HG03354 (cell line): ENCODE measurements around the gene RNF207.

Source experiments
- ATAC-seq: cut with Tn5 transposase; IDR thresholded peaks from one replicate; pipeline ENCODE4 v1.9.1; 2021; ENCODE audit warnings: mild to moderate bottlenecking; ENCODE audit not compliant: unreplicated experiment, poor library complexity, severe bottlenecking

RNF207 gene, protein sequence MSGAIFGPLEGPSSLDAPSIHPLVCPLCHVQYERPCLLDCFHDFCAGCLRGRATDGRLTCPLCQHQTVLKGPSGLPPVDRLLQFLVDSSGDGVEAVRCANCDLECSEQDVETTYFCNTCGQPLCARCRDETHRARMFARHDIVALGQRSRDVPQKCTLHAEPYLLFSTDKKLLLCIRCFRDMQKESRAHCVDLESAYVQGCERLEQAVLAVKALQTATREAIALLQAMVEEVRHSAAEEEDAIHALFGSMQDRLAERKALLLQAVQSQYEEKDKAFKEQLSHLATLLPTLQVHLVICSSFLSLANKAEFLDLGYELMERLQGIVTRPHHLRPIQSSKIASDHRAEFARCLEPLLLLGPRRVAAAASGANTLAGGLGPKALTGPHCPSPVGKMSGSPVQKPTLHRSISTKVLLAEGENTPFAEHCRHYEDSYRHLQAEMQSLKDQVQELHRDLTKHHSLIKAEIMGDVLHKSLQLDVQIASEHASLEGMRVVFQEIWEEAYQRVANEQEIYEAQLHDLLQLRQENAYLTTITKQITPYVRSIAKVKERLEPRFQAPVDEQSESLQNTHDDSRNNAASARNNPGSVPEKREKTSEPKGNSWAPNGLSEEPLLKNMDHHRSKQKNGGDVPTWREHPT

DNA sequence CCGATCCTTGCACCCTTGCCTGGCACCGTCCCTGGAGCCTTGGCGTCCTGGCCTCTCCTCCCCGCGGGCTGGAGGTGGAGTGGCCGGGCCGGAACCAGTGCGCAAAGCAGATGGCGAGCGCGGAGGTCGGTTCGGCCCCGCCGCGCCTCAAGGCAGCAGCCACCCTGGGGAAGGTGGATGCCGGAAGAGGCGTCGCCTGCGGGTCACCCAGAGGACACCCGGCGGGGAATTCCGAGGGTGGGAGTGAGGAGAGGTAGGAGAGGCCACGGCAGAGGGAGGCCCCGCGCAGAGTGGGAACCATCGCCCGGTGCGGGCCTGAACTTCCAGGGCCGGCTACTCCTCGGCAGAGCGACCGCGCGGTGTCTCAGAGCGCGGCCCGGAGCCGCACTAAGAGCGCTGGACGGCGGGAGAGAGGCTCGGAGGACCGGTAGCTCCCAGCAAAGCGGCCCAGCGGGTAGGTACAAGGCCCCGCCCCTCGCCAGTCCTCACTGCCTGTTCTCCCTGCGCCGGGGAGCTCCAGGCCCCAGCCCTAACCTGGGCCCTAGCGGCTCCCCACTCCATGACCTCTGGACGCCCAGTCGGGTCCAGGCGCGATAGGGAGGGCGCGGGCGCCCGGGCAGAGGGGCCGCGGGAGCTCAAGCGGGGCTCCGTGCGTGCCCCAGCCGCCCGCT, at the start of gene RNF207:
Gene RNF207 (plus strand): TSS at position 271 of the 671 bp plus-strand sequence. CDS start 417 bp downstream, outside the sequence.
- ATAC-seq, result peak; percentile 58

DNA sequence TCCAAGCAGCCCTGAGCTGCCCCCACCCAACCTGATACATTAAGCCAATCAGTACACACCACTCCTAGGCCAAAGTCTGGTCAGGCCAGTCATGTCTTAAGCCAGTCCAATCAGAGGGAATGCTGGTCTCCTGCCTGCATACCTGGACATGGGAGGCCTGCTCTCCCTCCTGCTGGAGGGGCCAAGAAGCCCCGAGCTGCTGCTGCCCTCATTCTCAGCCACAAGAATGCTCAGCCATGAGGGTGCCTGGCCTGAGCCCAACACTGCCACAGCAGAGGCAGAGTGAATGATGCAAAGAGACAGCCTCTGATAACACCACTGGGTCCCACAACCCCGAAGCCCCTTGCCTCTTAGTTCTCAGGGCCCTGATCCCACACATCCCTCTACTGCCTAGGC, 48.8 kb upstream of the RNF207 start:
- ATAC-seq, result no peak

DNA sequence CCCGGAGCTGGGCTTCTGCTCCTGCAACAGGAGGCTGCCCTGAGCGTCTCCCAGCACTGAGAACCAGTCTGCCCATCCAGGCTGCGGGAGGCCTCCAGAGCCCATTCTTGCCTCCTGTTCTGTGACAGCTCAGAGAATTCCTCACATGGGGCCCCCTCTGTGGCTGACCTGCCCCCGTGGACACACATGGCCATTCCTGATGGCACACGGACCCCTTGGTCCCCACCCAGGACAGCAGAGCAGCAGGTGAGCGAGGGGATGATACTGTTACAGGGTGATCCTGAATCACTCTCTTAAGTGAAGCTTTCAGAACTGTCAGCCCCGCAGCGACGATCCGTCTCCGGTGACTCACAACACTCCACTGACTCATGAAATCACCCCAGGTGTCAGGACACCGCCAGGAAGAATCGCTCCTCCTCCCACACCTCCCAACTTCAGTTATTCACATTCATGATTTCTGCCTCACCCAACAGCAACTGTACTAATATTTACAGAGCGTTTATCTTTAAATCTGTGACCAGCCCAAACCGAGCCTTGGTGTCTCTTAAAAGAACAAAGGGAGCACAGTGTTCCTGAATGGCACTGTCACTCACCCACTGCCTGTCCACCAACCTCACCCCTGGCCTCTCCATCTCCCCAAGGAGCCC, 48.3 kb upstream of the RNF207 start:
- no peak for ATAC-seq

DNA sequence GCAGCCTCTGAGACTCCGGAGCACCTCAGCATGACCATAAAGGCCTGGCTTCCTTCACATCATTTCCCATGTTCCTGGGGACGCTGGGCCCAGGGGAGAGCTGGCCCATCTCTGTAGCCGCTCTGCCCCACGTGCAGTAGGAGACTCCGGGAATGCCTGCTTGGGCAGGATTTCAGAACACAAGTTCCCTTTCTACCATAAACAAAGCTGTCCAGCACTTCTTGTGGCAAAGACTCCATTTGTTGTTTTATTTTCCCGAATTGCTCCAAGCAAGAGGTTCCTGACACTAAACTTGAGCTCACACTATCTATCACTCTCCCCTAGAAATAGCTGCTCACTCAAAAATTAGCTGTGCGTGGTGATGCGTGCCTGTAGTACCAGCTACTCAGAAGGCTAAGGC, 47.7 kb upstream of the RNF207 start:
- no peak for ATAC-seq

DNA sequence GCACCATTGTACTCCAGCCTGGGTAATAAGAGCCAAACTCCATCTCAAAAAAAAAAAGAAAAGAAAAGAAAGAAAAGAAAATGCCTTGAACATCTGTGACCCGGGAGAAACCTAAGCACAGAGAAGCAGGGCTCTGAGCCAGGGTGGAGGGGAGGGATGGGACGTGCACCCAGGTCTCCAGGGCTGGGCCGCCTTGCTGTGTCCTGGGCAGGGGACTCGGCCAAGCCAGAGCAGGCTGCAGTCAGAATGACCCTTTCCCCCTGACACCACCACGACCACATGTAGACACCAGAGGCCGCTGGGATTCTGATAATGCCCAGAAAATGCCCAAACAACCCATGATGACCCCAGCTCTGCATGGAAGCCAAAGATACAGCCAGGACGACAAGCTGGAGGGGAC, 43.6 kb upstream of the RNF207 start:
- ATAC-seq, result no peak

DNA sequence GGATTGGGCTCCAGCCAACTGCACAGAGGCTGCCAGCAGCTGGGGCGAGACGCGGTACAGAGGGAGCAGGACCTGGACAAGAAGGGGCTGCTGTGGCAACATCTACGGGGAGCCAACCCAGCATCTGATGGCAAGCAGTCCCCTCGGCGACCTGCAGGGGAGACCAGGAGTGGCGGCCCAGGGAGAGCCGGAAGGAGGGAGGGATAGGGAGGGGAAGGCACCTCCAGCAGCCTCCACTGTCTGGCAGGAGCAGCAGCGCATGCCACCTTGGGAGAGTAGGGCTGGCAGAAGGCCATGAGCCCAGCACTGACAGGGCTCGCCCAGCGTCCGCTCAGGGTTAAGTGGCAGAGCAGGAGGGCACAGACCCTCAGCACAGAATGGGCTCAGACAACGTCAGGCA, 43.1 kb upstream of the RNF207 start:
- no peak for ATAC-seq

DNA sequence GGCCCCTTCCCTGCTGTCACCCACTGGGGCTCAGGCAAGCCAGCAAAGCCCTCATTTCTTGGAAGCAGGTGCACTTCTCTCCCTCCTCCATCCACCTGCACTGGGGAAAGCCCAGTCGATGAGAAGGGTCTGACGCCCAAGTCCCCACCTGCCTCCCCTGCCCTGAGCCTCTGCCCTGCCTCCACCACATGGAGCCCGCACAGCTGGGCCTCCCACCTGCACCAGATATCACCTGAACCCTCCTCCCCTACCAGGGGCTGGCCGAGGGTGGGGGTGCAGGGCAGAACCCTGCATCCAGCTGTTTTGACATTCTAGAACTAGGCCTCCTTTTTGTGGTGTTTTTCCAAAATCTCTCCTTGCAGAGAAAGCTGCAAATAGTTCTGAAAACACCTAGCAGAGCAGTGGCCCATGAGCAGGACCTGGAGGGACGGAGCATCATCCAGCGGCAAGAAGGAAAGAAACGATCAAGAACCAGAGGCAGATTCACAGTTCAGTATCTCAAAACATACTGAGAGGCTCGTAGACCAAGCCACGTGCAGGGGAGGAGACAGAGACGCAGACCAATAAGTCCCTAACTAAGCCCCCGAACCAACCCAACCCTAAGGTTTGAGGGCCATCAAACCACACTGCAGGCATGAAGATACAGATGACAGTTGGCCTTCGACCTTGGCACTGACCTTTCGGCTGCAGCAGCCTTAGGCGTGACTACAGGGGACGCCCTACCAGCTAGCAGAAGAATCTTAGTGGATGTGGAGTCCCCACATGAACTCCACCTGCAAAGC, 42.5 kb upstream of the RNF207 start:
- no peak for ATAC-seq

DNA sequence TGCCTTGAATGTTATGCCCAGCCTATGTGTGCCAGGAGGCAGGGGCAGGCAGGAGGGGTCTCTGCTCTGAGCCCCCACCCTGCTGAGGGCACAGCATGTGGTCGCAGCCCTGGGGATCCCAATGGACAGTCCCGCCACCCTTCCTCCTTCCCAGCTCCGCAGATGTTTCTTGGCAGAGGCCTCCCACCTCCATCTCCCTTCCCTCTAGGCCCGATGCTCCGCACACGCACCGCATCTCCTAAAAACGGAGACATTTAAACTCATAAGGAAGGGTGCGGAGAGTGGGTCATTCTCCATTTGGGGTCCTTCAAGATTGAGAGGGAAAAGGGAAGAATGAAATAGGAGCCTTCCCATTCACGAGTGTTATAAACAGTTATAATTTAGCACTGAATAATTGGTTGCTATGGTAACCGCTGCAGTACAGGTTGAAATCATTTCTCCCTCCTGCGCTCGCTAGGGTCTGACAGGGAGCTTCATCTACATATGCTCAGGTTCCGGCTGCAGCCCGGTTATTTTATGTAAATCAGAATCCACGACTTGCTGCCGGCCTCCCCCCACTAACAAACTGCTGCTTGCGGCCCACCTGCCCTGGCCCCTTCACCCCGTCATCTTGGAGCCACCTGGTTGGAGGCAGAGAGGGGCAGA, 41.8 kb upstream of the RNF207 start:
- no peak for ATAC-seq

DNA sequence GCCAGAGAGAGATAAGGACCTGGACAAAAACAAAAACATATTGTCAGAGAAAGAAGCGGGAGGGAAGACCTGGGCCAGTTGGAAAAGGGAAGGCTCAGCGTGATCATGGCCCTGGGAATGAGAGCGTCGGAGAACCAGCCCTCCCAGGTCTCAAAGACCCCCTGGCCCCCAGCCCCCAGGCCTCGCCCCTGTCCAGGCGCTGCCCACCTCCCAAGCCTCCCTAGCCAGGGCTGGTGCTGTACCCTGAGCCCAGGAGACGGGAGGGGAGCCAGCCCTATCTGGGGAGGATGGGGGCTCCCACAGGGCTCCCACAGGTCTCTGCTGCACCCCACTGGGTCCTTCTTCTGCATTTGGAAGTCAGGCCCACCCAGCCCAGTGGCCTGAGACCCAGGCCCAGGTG, 40.9 kb upstream of the RNF207 start:
- no peak for ATAC-seq

DNA sequence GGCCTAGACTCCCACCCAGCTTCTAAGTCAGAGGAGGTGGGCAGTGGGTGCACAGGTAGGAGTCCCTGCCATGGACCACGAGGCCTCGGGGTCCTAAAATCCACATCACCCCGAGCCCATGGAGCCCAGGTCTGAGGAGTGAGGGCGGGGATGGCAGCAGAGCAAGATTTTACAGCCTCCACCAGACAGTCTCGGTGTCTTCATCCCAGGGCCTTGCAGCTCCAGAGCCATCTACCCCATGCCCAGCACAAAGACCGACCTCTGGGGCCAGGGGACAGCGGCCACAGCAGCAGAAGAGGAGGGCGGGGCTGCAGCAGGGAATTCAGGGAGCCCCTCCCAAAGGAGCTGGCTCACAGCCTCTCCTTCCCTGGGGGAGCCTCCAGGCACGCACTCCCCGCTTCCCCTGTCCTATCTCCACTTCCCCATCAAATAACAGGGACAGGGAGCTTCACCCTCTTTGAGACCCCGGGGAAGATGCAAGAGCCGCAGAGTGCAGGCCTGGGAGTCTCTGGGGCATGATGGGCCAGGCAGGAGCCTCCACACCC, 40.4 kb upstream of the RNF207 start:
- ATAC-seq, result no peak

DNA sequence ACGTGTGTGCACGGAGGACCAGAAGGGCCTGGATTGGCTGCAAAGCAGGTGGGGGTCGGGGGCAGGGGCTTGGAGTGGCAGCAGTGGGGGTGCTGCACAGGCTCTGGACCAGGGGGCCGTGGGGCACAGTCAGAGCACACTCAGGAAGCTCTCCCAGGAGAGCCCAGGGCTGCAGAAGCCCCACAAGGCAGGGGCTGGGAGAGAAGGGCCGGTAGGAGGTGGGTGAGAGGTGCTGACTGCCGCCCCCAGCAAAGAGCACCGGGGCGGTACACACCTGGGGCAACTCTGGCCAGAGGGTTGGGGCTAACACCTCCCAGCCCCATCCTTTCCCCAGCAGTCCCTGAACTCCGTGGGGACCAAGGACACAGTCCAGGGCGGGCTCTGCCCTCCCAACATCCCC, 39.7 kb upstream of the RNF207 start:
- no peak for ATAC-seq

DNA sequence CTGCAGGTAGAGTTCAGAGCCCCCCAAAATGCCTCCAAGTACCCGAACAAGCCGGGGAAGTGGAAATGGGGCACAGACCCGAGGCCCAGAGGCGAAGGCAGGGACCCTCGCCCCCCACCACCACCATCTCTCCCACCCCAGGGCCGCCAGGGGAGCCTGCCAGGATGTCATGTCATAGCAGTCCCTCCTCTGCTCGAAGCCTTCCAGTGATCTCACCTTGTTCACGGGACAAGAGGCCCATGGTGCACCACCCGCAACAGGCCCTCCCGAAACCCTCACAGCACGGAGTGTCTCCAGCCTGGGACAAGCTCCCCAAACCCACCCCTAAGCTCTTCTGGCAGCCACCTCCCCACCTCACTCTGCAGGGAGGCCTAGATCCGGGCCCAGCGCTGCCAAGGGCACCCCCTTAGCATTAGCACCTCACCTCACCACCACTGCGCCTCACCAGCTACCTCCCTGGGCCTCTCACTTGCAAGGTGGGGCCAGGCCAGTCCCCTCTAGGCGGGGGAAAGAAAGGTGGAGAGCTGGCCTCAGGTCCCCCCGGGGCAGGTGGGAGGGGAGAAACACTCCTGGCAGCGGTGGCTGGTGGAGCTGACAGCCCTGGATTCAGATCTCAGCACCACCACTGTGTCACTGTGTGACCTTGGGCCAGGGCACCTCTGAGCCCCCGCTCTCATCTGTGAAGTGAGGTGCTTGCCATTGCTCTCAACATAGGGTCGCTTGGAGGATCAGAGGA, 39.1 kb upstream of the RNF207 start:
- no peak for ATAC-seq

DNA sequence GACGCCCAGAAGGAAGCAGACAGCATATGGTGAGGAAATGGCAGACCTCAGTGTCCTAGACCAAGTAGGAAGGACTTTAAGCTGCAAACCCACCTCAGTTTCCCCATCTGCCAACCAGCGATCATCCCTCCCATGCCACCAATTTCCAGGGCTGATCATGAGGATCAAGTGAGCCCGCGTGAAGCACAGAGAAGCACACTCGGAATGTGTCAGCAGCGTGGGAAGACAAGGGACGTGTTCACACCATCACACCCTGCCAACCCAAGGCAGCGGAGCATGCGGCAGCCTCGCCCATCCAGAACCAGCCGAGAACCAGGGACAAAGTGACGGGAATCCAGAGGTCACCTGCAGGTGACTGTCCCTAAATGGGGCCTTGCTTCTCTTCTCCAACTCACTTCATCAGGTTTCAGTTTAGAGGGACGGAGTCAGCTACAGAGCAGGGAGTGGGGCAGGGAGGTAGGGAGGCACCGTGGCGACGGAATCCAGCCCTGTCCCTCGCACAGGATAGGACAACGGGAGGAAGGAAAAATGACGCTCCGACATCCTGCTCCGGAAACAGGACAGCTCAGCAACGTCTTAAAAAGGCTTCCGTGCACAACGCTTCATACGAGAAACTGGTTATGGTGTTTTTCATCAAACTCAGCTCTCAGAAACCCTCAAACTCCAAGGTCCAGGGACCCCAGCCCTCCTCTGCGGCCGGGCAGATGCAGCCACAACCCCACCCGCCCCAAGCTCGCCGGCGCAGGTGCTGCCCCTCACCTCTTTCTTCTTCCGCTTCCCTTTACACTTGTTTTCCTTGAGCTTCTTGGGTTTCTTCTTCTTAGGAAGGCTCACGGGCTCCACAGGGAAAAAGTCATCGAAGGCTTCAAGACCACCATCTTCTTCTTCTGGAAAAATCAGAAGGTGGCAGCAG, 38.3 kb upstream of the RNF207 start:
- no peak for ATAC-seq

DNA sequence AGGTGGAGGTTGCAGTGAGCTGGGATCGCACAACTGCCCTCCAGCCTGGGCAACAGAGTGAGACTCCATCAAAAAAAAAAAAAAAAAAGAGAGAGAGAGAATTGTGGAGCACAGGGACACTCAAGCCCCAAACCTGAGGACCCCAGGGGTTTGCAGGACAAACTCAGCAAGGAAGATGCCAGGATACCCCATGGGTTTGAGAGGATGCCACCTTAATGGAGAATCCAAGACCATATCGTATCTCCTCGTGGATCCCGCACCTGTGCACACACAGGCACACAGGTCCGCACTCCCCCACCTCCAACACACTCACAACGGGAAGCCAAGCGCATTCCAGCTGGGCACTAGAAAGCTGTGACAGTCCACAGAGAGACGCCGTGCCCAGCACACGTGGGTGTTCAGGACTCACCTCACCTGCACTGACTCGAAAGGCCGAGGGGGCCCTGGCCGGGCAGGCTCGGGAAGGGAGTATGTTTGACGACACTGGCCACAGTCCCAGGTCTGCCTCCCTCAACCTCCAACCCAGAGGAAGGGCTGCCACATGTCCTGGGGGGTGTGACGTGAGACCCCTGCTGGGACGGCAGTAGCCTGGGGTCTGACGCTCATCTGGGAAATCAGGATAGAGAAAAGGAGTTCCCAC, 36.9 kb upstream of the RNF207 start:
- ATAC-seq, result no peak

DNA sequence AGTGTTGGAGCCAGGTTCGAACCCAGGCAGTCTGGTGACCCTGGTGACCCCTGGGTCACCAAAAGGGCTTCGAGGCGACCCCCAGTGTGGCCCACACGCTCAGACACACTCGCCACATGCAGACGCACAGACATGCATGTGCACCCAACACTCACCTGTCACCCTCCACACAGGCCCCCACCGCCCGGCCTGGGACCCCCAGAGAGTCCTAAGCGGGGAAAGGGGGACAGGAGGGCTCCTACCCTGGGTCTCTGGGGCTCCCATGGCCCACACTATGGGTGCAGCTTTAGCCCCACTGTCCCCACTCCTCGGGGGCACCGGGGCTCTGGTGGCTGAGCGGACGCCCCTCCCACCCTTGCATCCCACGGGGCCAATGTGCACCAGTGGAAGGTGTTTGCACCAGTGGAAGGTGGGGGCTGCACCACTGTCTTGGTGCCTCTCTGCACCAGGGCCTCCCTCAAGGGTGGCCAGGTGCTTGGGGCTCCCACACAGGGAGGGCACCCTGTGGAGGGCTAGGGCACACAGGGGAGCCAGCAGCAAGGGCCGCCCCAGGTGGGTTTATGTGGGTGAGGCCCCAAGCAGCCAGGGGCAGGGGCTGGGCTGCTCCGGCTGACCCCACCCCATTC, 35.7 kb upstream of the RNF207 start:
- no peak for ATAC-seq

DNA sequence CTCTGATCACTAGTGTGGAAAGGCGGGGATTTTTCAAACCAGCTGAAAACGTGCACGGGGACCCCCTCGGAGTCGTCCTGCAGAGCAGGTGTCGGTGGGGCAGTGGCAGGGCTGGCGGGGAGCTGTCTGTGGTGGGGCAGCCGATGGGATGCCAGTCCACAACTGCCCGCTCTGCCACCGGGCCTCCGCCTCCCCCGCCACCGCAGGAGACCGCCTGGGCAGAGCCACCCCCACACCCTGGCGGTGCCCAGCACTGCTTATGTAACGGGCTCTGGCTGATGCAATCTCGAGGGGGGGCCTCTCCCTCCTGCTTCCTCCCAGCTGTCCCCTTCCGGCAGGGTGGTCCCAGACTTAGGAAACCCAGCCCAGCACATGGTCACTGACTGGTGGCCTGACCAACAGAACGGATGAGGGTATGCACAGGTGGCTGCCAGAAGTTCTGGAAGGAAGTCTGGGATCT, 35.1 kb upstream of the RNF207 start:
- no peak for ATAC-seq
